Measurements from ENCODE around the gene EFNB3. TPM values are rescaled to one million over a fixed set of nuclear protein-coding genes. Genes with fewer than 3 reads are reported as not detected.

Gene EFNB3
- total RNA-seq (not detected), polyA plus RNA-seq (not detected)

GRCh38 chr17:7704601-7705268 is at the start of gene EFNB3:
EFNB3 (plus strand) TSS chr17:7705202; CDS start chr17:7705599, 397 bp downstream.
- Mint-ChIP-seq H3K27me3 (peaks cover 38 to 63% of the 10 kb centered on the region in 2 donors), H3K27ac (peak within 1 kb of the TSS in 1 of 8 donors; percentile 29), H3K36me3 (peaks cover 11 to 30% (median 27%) of the 10 kb centered on the region in 3 donors), H3K4me3 (peak within 1 kb of the TSS; percentile 45 to 89 (median 76)), H3K4me1 (peaks cover 14 to 24% (median 23%) of the 10 kb centered on the region in 3 donors), H3K9me3 (no peaks in the 10 kb centered on the region)
- Histone ChIP-seq H3K27me3 (ENCODE audit: insufficient read depth, low read length, poor library complexity, severe bottlenecking) (peaks cover 26% of the 10 kb centered on the region), H3K4me3 (ENCODE audit: low read length) (no peak within 1 kb of the TSS), H3K4me1 (ENCODE audit: insufficient read depth, low read length) (peaks cover 10% of the 10 kb centered on the region), H3K9me3 (ENCODE audit: low read length) (no peaks in the 10 kb centered on the region), H3K27ac (ENCODE audit: low read depth, low read length) (no peak within 1 kb of the TSS), H3K36me3 (ENCODE audit: insufficient read depth, low read length) (no peaks in the 10 kb centered on the region)
- ChIA-PET POLR2A (no interaction called here), CTCF (interaction anchor here (0.9 to 1.1 kb wide), 2 partner anchors 16 to 650 kb away, joined by 3 read pairs; partner anchors contain the start of gene WRAP53)
- DNase-seq, result no peak

GRCh38 chr17:7655541-7655840 is 49.5 kb upstream of the EFNB3 start:
- peaks cover 0 to 2% (median 0%) of the 10 kb centered on the region in 5 donors for H3K9me3 Mint-ChIP-seq
- Histone ChIP-seq H3K27ac (ENCODE audit: low read depth, low read length) (no peak overlapping the region), H3K9me3 (ENCODE audit: low read length) (no peaks in the 10 kb centered on the region), H3K27me3 (ENCODE audit: insufficient read depth, low read length, poor library complexity, severe bottlenecking) (peaks cover 10% of the 10 kb centered on the region), H3K4me3 (ENCODE audit: low read length) (no peak overlapping the region), H3K36me3 (ENCODE audit: insufficient read depth, low read length) (no peaks in the 10 kb centered on the region), H3K4me1 (ENCODE audit: insufficient read depth, low read length) (peaks cover 1% of the 10 kb centered on the region)
- POLR2A ChIA-PET, result no interaction called here
- H3K27me3 Mint-ChIP-seq, result peaks cover 16 to 17% of the 10 kb centered on the region in 2 donors
- H3K36me3 Mint-ChIP-seq, result no peaks in the 10 kb centered on the region
- no peak for DNase-seq
- peak overlapping the region in 1 of 7 donors; percentile 36 for H3K4me3 Mint-ChIP-seq
- H3K4me1 Mint-ChIP-seq, result peaks cover 2 to 13% (median 7%) of the 10 kb centered on the region in 3 donors
- CTCF ChIA-PET, result no interaction called here
- no peak overlapping the region for H3K27ac Mint-ChIP-seq

- peaks cover 8 to 10% of the 10 kb centered on the region in 2 donors for H3K27me3 Mint-ChIP-seq
- H3K27ac ChIP-seq (ENCODE audit: low read depth, low read length), result no peak overlapping the region
- H3K4me1 Mint-ChIP-seq, result peaks cover 0 to 2% (median 0%) of the 10 kb centered on the region in 3 donors
- DNase-seq, result no peak
- ChIA-PET CTCF (no interaction called here), POLR2A (no interaction called here)
- no peak overlapping the region for H3K4me3 Mint-ChIP-seq
- H3K9me3 ChIP-seq (ENCODE audit: low read length), result no peaks in the 10 kb centered on the region
- H3K27me3 ChIP-seq (ENCODE audit: insufficient read depth, low read length, poor library complexity, severe bottlenecking), result no peaks in the 10 kb centered on the region
- no peaks in the 10 kb centered on the region for H3K36me3 ChIP-seq (ENCODE audit: insufficient read depth, low read length)
- no peaks in the 10 kb centered on the region for H3K4me1 ChIP-seq (ENCODE audit: insufficient read depth, low read length)
- no peak overlapping the region for H3K4me3 ChIP-seq (ENCODE audit: low read length)
- H3K27ac Mint-ChIP-seq, result no peak overlapping the region
- H3K9me3 Mint-ChIP-seq, result peaks cover 0 to 2% (median 0%) of the 10 kb centered on the region in 5 donors
- H3K36me3 Mint-ChIP-seq, result no peaks in the 10 kb centered on the region
Measured at GRCh38 chr17:7656958-7657609, 47.9 kb upstream of the EFNB3 start.

GRCh38 chr17:7667656-7668406 is 37.2 kb upstream of the EFNB3 start:
- CTCF ChIA-PET, result interaction anchor here (1.5 to 1.9 kb wide), 3 partner anchors 9 to 20 kb away, joined by 3 to 9 read pairs (median 4); partner anchors contain the start of gene TP53
- Mint-ChIP-seq H3K36me3 (peaks cover 8 to 56% (median 15%) of the 10 kb centered on the region in 3 donors), H3K4me1 (no peaks in the 10 kb centered on the region), H3K4me3 (no peak overlapping the region), H3K27ac (no peak overlapping the region), H3K27me3 (no peaks in the 10 kb centered on the region), H3K9me3 (no peaks in the 10 kb centered on the region)
- peaks cover 23% of the 10 kb centered on the region for H3K36me3 ChIP-seq (ENCODE audit: insufficient read depth, low read length)
- H3K9me3 ChIP-seq (ENCODE audit: low read length), result no peaks in the 10 kb centered on the region
- H3K27ac ChIP-seq (ENCODE audit: low read depth, low read length), result no peak overlapping the region
- no peak overlapping the region for H3K4me3 ChIP-seq (ENCODE audit: low read length)
- no peaks in the 10 kb centered on the region for H3K4me1 ChIP-seq (ENCODE audit: insufficient read depth, low read length)
- no peak for DNase-seq
- H3K27me3 ChIP-seq (ENCODE audit: insufficient read depth, low read length, poor library complexity, severe bottlenecking), result no peaks in the 10 kb centered on the region
- POLR2A ChIA-PET, result interaction anchor here (0.5 to 1.9 kb wide), 2 partner anchors 17 to 913 kb away, joined by 4 to 8 read pairs; no protein-coding TSS in a partner anchor

GRCh38 chr17:7668482-7668881 is 36.5 kb upstream of the EFNB3 start:
- H3K9me3 Mint-ChIP-seq, result peaks cover 0 to 4% (median 3%) of the 10 kb centered on the region in 5 donors
- H3K27me3 Mint-ChIP-seq, result no peaks in the 10 kb centered on the region
- POLR2A ChIA-PET, result interaction anchor here (1.9 kb wide), 1 partner anchor 17 kb away, joined by 4 read pairs; no protein-coding TSS in a partner anchor
- H3K4me1 Mint-ChIP-seq, result no peaks in the 10 kb centered on the region
- CTCF ChIA-PET, result no interaction called here
- no peak overlapping the region for H3K4me3 Mint-ChIP-seq
- no peak overlapping the region for H3K4me3 ChIP-seq (ENCODE audit: low read length)
- peaks cover 3% of the 10 kb centered on the region for H3K9me3 ChIP-seq (ENCODE audit: low read length)
- H3K27me3 ChIP-seq (ENCODE audit: insufficient read depth, low read length, poor library complexity, severe bottlenecking), result no peaks in the 10 kb centered on the region
- H3K27ac ChIP-seq (ENCODE audit: low read depth, low read length), result no peak overlapping the region
- peaks cover 14 to 61% (median 20%) of the 10 kb centered on the region in 3 donors for H3K36me3 Mint-ChIP-seq
- H3K36me3 ChIP-seq (ENCODE audit: insufficient read depth, low read length), result peaks cover 29% of the 10 kb centered on the region
- no peak overlapping the region for H3K27ac Mint-ChIP-seq
- no peaks in the 10 kb centered on the region for H3K4me1 ChIP-seq (ENCODE audit: insufficient read depth, low read length)
- no peak for DNase-seq

GRCh38 chr17:7673239-7673638 is 31.8 kb upstream of the EFNB3 start:
- Histone ChIP-seq H3K27me3 (ENCODE audit: insufficient read depth, low read length, poor library complexity, severe bottlenecking) (no peaks in the 10 kb centered on the region), H3K4me1 (ENCODE audit: insufficient read depth, low read length) (no peaks in the 10 kb centered on the region), H3K27ac (ENCODE audit: low read depth, low read length) (no peak overlapping the region), H3K9me3 (ENCODE audit: low read length) (peaks cover 8% of the 10 kb centered on the region), H3K4me3 (ENCODE audit: low read length) (no peak overlapping the region), H3K36me3 (ENCODE audit: insufficient read depth, low read length) (peaks cover 44% of the 10 kb centered on the region)
- no peak overlapping the region for H3K27ac Mint-ChIP-seq
- peaks cover 0 to 4% (median 3%) of the 10 kb centered on the region in 5 donors for H3K9me3 Mint-ChIP-seq
- no peaks in the 10 kb centered on the region for H3K27me3 Mint-ChIP-seq
- ChIA-PET CTCF (interaction anchor here (0.8 to 2.5 kb wide), 6 partner anchors 9 to 84 kb away, joined by 3 to 19 read pairs (median 3); partner anchors contain the start of genes ATP1B2, SOX15 and TP53), POLR2A (interaction anchor here (0.6 to 1.1 kb wide), 6 partner anchors 9 to 291 kb away, joined by 3 to 9 read pairs (median 3); partner anchors contain the start of genes MPDU1 and TP53)
- no peak overlapping the region for H3K4me3 Mint-ChIP-seq
- H3K4me1 Mint-ChIP-seq, result peaks cover 5 to 8% (median 5%) of the 10 kb centered on the region in 3 donors
- peak in 1 of 5 donors; percentile 21 for DNase-seq
- peaks cover 29 to 77% (median 35%) of the 10 kb centered on the region in 3 donors for H3K36me3 Mint-ChIP-seq

- Histone ChIP-seq H3K27ac (ENCODE audit: low read depth, low read length) (no peak overlapping the region), H3K9me3 (ENCODE audit: low read length) (peaks cover 8% of the 10 kb centered on the region), H3K36me3 (ENCODE audit: insufficient read depth, low read length) (peaks cover 34% of the 10 kb centered on the region), H3K27me3 (ENCODE audit: insufficient read depth, low read length, poor library complexity, severe bottlenecking) (no peaks in the 10 kb centered on the region), H3K4me1 (ENCODE audit: insufficient read depth, low read length) (no peaks in the 10 kb centered on the region), H3K4me3 (ENCODE audit: low read length) (no peak overlapping the region)
- ChIA-PET CTCF (interaction anchor here (5.2 kb wide), 1 partner anchor 12 kb away, joined by 25 read pairs; the partner anchor contains the start of genes TP53 and WRAP53), POLR2A (no interaction called here)
- Mint-ChIP-seq H3K27ac (peak overlapping the region in 1 of 8 donors; percentile 26), H3K4me1 (peaks cover 7 to 13% (median 11%) of the 10 kb centered on the region in 3 donors), H3K36me3 (peaks cover 29 to 63% (median 33%) of the 10 kb centered on the region in 3 donors), H3K27me3 (no peaks in the 10 kb centered on the region), H3K4me3 (peak overlapping the region in 1 of 7 donors; percentile 3), H3K9me3 (peaks cover 0 to 4% (median 3%) of the 10 kb centered on the region in 5 donors)
- no peak for DNase-seq
Measured at GRCh38 chr17:7674934-7675333, 30.1 kb upstream of the EFNB3 start.
